OCI-M2 (cell line): ENCODE results near the gene TUBB4B.

ENCODE experiments used
- DNase-seq: peaks from one replicate; lab custom pipeline; 2025; ENCODE audit not compliant: unreplicated experiment; lab: John Stamatoyannopoulos, UW

The TUBB4B gene

GRCh38 chr9:137212520-137212919 lies 28.6 kb upstream of the TUBB4B start:
- DNase-seq = no peak

DNA sequence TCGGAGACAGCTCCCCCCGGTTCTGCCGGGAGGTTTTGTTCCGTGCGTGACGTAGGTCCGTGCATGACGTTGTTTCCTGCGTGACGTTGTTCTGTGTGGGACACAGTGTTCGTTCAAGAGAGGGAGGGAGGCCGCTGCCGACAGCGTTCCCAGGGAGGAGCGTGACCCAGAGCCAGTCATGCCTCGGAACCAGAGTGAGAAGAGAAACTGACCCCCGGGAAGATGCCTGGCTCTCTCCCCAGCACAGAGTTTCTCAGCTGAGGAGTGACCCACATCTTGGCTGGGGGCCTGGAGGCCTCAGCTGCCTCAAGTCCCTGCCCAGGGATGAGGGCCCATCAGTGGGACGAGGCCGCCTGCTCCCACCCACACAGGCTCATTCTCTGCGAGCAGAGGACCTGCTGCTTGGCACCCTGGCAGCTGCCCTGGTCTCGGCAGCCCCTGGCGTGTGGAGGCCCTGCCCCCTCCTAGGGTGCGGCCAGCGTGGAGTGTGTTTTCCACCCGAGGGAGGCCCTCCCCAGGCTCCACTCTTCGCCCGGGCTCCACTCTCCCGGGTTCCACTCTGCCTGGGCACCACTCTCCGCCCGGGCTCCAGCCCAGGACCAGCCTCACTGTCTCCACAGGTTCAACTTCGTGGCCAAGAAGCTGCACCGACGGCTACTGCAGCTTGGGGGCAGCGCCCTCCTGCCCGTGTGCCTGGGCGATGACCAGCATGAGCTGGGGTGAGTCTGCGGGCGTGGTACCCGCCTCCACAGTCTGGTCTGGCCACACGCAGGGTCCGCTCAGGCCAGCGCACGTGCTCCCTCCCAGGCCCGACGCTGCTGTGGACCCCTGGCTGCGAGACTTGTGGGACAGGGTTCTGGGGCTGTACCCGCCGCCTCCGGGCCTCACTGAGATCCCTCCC lies 27.7 kb upstream of the TUBB4B start:
- no peak for DNase-seq

- DNase-seq = no peak
These were observed 26.5 kb upstream of the TUBB4B start for GRCh38 chr9:137214620-137215019.

- DNase-seq = no peak
These were observed 25.7 kb upstream of the TUBB4B start for GRCh38 chr9:137215196-137215986.

DNA sequence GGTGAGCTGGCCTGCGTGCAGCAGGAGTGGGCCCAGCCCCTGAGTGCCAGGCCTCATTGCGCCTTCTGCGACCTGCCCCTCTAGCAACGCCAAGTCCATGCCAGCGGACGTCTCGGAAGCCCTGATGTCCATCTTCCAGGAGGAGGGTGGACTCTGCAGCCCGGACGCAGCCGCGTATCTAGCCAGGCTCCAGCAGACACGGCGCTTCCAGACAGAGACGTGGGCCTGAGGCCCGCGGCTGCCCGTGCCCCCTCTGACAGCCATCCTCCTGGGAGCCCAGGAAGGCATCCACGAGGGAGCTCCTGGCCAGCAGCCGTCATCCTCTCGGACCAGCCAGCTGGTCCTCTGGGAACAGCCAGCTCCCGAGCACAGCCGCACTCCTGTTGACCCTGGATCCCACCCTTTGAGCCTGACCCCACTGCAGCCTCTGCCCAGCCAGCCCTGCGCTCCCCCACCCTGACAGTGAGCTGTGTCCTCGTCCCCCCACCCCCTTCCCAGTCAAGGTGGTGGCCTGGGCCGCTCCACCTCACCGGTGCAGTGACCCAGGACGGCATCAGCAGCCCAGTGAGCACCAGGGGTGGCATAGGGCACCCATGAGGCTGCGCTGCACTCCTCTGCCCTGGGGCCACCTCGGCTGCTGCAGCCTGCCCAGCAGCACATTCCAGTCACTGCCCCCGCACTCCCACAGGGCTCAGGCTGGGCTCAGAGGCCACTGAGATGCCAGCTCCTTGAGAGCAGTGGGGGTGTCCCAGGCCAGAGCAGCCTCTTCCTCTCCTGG lies 24.7 kb upstream of the TUBB4B start:
- no peak for DNase-seq

DNA sequence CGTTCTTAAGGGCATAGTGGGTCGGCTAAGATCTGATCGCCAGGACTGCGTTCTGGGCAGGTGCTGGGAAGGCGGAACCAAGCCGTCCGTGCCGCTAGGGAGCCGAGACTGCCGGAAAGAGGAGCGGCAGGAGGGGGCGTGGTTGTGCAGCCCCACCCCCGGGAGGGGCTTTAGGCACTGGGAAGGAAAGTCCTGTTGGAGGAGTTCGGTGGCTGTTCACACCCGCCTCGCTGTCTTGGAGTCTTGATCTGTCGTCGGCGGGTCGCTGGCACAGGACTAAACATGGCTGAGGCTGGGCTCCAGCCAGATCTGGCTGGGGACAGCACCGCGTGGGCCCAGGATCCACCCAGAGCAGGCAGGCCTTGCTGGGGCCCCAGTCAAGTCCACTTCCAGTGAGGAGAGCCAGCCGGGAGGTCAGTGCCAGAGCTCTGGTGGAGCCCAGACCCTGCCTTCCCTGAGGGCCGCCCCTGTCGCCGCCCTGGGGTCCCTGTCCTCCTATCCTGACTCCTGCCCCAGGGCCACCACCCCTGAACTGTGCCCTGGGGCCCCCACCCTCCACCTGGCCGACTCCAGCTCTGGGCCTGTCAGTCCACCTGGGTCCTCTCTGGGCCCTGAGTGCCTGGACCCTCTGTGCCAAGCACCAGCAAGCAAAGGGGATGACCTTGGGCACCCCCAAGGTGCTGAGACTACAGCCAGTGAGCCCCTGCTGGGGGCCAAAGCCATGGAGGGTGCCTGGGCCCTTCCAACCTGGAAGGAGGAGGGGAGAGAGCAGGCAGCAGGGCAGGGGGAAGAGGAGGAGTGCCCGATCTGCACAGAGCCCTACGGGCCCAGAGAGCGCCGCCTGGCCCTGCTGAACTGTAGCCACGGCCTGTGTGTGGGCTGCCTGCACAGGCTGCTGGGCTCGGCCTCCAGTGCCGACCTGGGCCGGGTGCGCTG lies 23.5 kb upstream of the TUBB4B start:
- DNase-seq = no peak

DNA sequence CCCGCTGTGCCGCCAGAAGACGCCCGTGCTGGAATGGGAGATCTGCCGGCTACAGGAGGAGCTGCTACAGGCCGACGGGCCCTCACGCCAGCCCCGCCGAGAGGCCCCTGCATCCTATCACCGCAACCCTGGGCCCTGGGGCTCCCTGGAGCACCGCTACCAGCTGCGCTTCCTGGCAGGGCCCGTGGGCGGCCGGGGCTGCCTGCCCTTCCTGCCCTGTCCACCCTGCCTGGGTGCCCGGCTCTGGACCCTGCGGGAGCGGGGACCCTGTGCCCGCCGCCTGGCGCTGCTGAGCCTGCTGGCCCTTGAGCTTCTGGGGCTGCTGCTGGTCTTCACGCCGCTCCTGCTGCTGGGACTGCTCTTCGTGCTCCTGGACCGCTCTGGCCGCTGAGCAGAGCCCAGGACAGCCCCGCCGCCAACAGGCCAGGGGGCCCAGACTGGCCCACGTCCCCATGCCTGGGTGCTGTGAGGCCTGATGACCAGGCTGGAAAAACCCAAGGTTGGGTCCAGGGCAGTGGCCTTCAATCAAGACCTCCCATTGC lies 22.8 kb upstream of the TUBB4B start:
- no peak for DNase-seq

DNA sequence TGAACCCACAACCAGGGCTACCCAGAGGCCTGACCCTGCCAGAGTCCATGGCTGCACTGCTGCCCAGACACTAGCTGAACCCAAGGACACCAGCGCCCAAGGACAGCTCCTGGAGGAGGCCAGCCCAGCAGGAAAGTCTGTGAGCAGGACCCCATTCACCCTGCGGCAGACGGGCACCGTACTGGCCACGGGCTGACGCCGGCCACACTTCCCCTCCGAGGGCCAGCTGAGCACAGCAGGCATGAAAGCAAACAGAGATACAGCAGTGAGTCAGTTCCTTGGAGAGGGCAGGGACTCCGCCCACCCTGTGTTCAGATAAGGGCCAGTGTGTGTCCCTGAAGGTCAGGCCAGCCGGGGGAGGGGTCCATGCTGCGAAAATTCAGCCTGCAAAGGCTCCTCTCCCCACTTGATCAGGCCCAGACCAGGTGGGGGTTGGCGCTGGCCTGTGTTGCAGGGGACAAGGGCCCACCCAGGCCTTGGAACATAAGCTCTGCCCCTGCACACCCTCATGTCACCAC lies 22.3 kb upstream of the TUBB4B start:
- peak; percentile 5 for DNase-seq

- no peak for DNase-seq
These were observed 21.2 kb upstream of the TUBB4B start for GRCh38 chr9:137219757-137220316.

GRCh38 chr9:137220317-137221094 lies 20.6 kb upstream of the TUBB4B start:
- no peak for DNase-seq

DNA sequence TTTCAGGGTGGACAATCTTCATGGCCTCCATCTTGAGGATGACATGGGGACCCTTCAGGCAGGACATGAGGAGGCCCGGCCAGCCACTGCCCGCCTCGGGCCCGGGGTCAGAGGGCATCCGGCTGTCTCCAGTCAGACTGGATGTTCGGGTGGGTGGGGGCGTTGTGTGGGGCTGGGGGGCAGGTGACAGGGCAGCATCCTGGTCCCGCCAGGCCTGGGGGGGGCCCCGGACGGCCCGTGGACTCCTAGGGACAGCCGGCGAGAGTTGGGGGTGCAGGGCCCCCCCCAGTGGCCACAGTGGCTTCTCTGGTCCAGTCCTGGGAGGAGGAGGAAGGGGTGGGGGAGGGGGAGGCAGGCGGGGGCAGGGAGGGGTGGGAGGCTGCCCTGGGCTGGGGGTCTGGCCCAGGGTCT lies 20.0 kb upstream of the TUBB4B start:
- no peak for DNase-seq

DNA sequence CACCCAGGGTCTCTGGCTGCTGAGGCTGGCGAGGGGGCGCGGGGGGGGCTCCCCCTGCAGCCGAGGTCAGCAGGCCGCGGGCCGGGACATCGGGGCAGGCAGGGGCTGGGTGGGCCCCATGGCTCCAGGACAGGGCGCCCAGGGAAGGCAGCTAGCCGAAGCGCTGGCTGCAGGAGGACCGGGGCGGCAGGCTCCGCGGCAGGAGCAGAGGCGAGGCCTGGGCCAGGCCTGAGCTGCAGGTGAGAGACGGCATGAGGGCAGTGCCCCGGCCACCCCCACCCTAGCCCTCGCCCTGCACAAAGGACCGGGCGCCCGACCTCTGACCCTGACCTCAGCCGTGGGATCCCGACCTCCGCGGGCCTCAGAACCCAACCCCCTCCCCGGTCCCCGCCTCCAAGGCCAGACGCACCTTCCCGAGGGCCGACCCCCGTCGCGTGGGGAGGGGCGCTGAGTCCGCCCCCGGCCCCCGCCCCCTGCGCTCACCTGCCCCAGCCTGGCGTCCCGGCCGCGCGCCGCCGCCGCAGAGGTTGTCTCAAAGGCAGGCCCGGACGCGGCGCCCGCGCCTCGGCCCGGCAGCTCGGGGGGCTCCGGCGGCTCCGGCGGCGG lies 19.5 kb upstream of the TUBB4B start:
- no peak for DNase-seq

DNA sequence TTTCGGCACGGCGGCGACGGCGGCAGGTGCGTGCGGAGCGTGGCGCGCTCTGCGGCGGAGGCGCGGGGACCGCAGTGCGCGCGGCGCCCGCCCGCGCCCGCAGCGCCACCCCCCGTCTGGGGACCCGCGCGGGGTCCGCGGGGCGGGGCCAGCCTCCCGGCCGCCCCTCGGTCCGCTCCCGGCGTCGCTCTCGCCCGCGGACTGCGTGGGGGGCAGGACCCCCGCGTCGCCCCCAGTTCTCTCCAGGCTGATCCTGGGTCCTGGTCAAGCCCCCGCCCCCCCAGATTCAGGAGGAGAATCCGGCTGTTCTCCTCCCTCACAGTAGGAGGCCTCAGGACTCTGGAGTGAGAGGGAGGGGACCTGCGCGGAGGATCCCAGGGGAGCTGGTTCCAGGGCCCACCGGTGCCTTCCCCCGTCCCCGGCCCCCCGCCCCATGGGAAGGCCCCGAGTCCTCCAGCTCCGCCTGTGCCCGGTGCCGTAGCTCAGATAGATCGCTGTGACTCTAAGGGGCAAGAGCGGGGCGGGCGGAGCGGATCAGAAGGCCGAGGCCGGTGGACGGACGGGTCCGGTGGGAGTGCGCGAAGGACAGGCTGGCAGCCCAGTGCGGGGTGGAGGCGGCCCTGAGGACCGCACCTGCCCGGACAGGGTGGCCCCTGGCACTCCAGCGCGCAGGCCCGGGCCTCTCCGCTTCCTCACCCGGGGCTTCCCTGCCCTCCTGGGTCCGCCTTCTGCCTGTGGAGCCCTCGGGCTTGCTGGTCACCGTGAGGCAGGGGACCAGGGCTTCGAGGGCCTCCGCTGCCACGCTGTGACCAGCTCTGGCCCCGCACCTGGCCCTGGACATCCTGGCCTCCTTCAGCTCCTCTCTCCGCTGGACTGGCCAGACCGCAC lies 18.7 kb upstream of the TUBB4B start, which contains the start of gene RNF208:
Gene RNF208, minus strand, starts transcription at position 51 of the 888 bp plus-strand sequence. CDS start 1,028 bp downstream, outside the sequence.
- no peak for DNase-seq

GRCh38 chr9:137223078-137223970 lies 17.8 kb upstream of the TUBB4B start:
- peak; percentile 82 for DNase-seq

DNA sequence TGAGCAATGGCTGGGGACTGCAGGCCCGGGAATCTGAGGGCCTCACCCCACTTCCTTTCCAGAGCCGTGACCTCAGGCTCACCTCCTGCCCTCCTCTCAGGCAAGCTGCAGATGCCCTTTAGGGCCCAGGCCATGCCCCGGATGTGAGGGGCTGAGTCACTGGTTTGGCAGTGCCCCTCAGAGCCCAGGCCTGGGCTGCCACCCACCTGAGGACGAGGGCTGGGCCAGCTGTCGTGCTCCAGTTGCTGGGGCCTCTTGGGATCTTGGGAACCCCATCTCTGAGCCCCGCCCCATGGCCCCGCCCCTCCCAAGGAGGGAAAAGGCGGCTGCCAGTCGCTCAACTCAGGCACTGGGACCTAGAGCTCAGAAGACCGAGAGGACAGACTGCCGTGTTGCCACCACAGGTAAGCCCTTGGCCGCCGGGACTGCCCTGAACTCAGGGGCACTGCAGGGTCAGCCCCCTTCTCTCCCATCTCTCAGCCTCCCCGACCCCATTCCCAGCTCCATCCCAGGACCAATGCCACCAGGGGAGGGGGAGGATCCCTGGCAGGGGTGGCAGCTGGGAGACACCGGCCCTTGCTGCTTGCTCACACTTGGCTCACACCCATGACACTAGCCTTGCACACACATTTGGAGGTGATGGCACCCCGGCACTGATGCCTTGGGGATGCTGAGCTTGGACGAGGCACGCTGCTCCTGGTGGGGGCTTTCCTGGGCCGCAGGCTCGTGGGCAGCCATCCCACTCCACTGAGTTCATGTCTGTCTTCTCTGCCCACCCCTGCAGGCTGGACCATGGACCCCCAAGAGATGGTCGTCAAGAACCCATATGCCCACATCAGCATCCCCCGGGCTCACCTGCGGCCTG lies 16.0 kb upstream of the TUBB4B start, which contains the start of gene CYSRT1:
Gene CYSRT1, plus strand, starts transcription at position 345 of the 865 bp plus-strand sequence. Its CDS starts 448 bp downstream, at position 793.
- no peak for DNase-seq
